GM12878 (cell line): ENCODE data around the gene ACVR2A. TPM values are rescaled to one million over a fixed set of nuclear protein-coding genes. Genes with fewer than 3 reads are reported as not detected.

ENCODE experiments used
- ATAC-seq: fragments of 200-7000 bp; cut with Tn5 transposase; 3 replicates; pipeline ENCODE4 v1.9.1; 2020; ENCODE audit warnings: mild to moderate bottlenecking, moderate library complexity
- BruUV-seq: library from RNA; stranded (reverse); fragments of 400-500 nt; replicated peaks from 2 replicates; lab custom pipeline; 2021; lab: Mats Ljungman, UMichigan
- CTCF ChIA-PET: fragments of 300-600 bp; sonication (Branson Sonifier 250); formaldehyde crosslinking; extraction: SDS; loops from one replicate; lab custom pipeline; 2021; ENCODE audit warnings: inconsistent platforms; lab: Yijun Ruan, JAX
- POLR2A ChIA-PET: fragments of 350-600 bp; formaldehyde crosslinking; extraction: SDS; loops from one replicate; lab custom pipeline; 2021; ENCODE audit warnings: inconsistent platforms; lab: Charles Lee
- RAD21 ChIA-PET: fragments of 300-600 bp; sonication (Branson Sonifier 250); formaldehyde crosslinking; loops from one replicate; lab custom pipeline; 2023; ENCODE audit warnings: antibody characterized with exemption; ENCODE audit not compliant: unreplicated experiment; lab: Charles Lee
- SMC1A ChIA-PET: fragments of 300-600 bp; sonication (Branson Sonifier 250); formaldehyde crosslinking; loops from one replicate; lab custom pipeline; 2023; ENCODE audit not compliant: unreplicated experiment, uncharacterized antibody; lab: Charles Lee
- DNase-seq: peaks from one replicate; pipeline ENCODE4 v3.0.0-alpha.2; 2011; ENCODE audit warnings: low read depth, low spot score
- FAIRE-seq: peaks from 3 replicates; lab custom pipeline; 2011; peaks lifted over from hg19 to GRCh38; lab: Jason Lieb, UNC
- H2AFZ ChIP-seq: 2 replicates; pipeline ENCODE4 v1.6.0; 2011; ENCODE audit warnings: low read depth, low read length, control low read depth; ENCODE audit not compliant: control insufficient read depth
- H3K27ac ChIP-seq: 2 replicates; pipeline ENCODE4 v1.5.1; 2011; ENCODE audit warnings: control low read depth; ENCODE audit not compliant: control insufficient read depth, insufficient read depth
- H3K27me3 ChIP-seq, 2 experiments: replicated peaks in 1 of 2; 2 replicates each; pipeline versions ENCODE4 v1.6.0 to v1.6.1; 2011; ENCODE audit warnings: low read length in 1 of 2; ENCODE audit not compliant: control insufficient read depth in 2 of 2, insufficient read depth in 2 of 2
- H3K36me3 ChIP-seq, 2 experiments: 2 replicates each; pipeline ENCODE4 v1.5.1; 2011; ENCODE audit warnings: low read length in 1 of 2; ENCODE audit not compliant: control insufficient read depth in 2 of 2, insufficient read depth in 2 of 2
- H3K4me1 ChIP-seq: 2 replicates; pipeline ENCODE4 v1.6.1; 2011; ENCODE audit warnings: mild to moderate bottlenecking, low read length, moderate library complexity, mixed read lengths; ENCODE audit not compliant: control insufficient read depth, insufficient read depth
- H3K4me2 ChIP-seq: 2 replicates; pipeline ENCODE4 v1.6.0; 2011; ENCODE audit warnings: control low read depth; ENCODE audit not compliant: control insufficient read depth, insufficient read depth
- H3K4me3 ChIP-seq: fragments of 200-600 bp; sonication (generic); 2 replicates; pipeline ENCODE4 v1.5.1; 2016
- H3K79me2 ChIP-seq: 2 replicates; pipeline ENCODE4 v1.6.0; 2011; ENCODE audit warnings: low read length; ENCODE audit not compliant: control insufficient read depth, insufficient read depth
- H3K9ac ChIP-seq: 2 replicates; pipeline ENCODE4 v1.8.0; 2011; ENCODE audit warnings: low read length, control low read depth, mixed read lengths; ENCODE audit not compliant: control insufficient read depth, insufficient read depth
- H3K9me3 ChIP-seq: replicated peaks from 3 replicates; pipeline ENCODE4 v1.5.1; 2011; ENCODE audit warnings: mild to moderate bottlenecking, low read length; ENCODE audit not compliant: control insufficient read depth, insufficient read depth
- H4K20me1 ChIP-seq: 2 replicates; pipeline ENCODE4 v1.6.0; 2011; ENCODE audit not compliant: control insufficient read depth, insufficient read depth
- ATF7 ChIP-seq: fragments of 450-650 bp; IDR thresholded peaks from 2 replicates; pipeline ENCODE4 v1.6.1; 2016; ENCODE audit warnings: low read depth, mild to moderate bottlenecking
- CBX3 ChIP-seq: fragments of 200-600 bp; sonication (generic); IDR thresholded peaks from 2 replicates; pipeline ENCODE4 v1.6.1; 2016; ENCODE audit warnings: low read depth, borderline replicate concordance
- CBX5 ChIP-seq: sonication (generic); IDR thresholded peaks from 2 replicates; pipeline ENCODE4 v1.6.1; 2016; ENCODE audit warnings: low read depth, moderate library complexity, mild to moderate bottlenecking, inconsistent platforms
- CEBPB ChIP-seq, 2 experiments: fragments of 150-350 bp in 1 of 2; IDR thresholded peaks; 2 replicates each; pipeline ENCODE4 v1.6.1; 2012 to 2014; ENCODE audit warnings: low read depth in 2 of 2, low read length in 2 of 2, borderline replicate concordance in 1 of 2, inconsistent platforms in 1 of 2
- E2F4 ChIP-seq: IDR thresholded peaks from 2 replicates; pipeline ENCODE4 v1.6.1; 2012; ENCODE audit warnings: low read depth, low read length, improper control_type of control experiment
- KLF5 ChIP-seq: fragments of 450-650 bp; IDR thresholded peaks from 2 replicates; pipeline ENCODE4 v1.6.1; 2014; ENCODE audit warnings: mild to moderate bottlenecking; ENCODE audit not compliant: partially characterized antibody
- MEF2B ChIP-seq: fragments of 450-650 bp; IDR thresholded peaks from 2 replicates; pipeline ENCODE4 v1.6.1; 2018; ENCODE audit warnings: mild to moderate bottlenecking, moderate library complexity; ENCODE audit not compliant: partially characterized antibody, poor library complexity, severe bottlenecking
- MXI1 ChIP-seq: fragments of 150-350 bp; IDR thresholded peaks from 2 replicates; pipeline ENCODE4 v1.6.1; 2011; ENCODE audit warnings: low read depth, mild to moderate bottlenecking, inconsistent platforms, low read length, improper control_type of control experiment
- MYC ChIP-seq: IDR thresholded peaks from 2 replicates; pipeline ENCODE4 v1.6.1; 2011; ENCODE audit warnings: mild to moderate bottlenecking, low read length, moderate library complexity, inconsistent platforms; ENCODE audit not compliant: insufficient read depth, insufficient replicate concordance, insufficient read length, severe bottlenecking
- NFIC ChIP-seq: IDR thresholded peaks from 2 replicates; pipeline ENCODE4 v1.6.1; 2012; ENCODE audit warnings: low read depth, mild to moderate bottlenecking, inconsistent platforms, low read length, moderate library complexity
- PAX5 ChIP-seq: IDR thresholded peaks from 2 replicates; pipeline ENCODE4 v1.6.1; 2011; ENCODE audit warnings: low read depth, low read length, borderline replicate concordance
- RFX5 ChIP-seq: IDR thresholded peaks from 2 replicates; pipeline ENCODE4 v1.6.1; 2011; ENCODE audit warnings: low read depth, low read length, improper control_type of control experiment
- SKIL ChIP-seq: fragments of 450-650 bp; IDR thresholded peaks from 2 replicates; pipeline ENCODE4 v1.6.1; 2017; ENCODE audit warnings: mild to moderate bottlenecking, low read depth, inconsistent platforms; ENCODE audit not compliant: poor library complexity, severe bottlenecking
- SMAD1 ChIP-seq: fragments of 450-650 bp; IDR thresholded peaks from 2 replicates; pipeline ENCODE4 v1.6.1; 2018; ENCODE audit warnings: mild to moderate bottlenecking, low read depth; ENCODE audit not compliant: partially characterized antibody
- ZBED1 ChIP-seq: IDR thresholded peaks from 2 replicates; pipeline ENCODE4 v1.6.1; 2016; ENCODE audit warnings: borderline replicate concordance
- ZNF207 ChIP-seq: fragments of 450-650 bp; IDR thresholded peaks from 2 replicates; pipeline ENCODE4 v1.6.1; 2014; ENCODE audit warnings: antibody characterized with exemption, mild to moderate bottlenecking, borderline replicate concordance
- in situ Hi-C: fragments of 300-500 bp; cut with MboI; formaldehyde crosslinking; loops from 9 replicates; pipeline ENCODE4 v1.14.3; 2018; ENCODE audit warnings: mixed read lengths
- intact Hi-C: fragments of 100-400 bp; cut with micrococcal nuclease; formaldehyde crosslinking; loops from one replicate; pipeline ENCODE4 v1.14.2; 2022; ENCODE audit not compliant: unreplicated experiment
- polyA plus RNA-seq, 11 experiments: library from polyadenylated mRNA; depleted of rRNA in 4 of 11; unstranded in 6 of 11; stranded (reverse) in 5 of 11; fragments of >200 nt; fragmentation: Nextera tagmentation in 4 of 11; fragmentation: Illumina TruSeq in 1 of 11; extraction: Ambion mirVana in 4 of 11; extraction: Trizol in 1 of 11; gene quantifications; 1 replicate in 1 of 11; 2 replicates in 10 of 11; pipeline versions ENCODE4 v1.2.1 to v1.2.3, GENCODE V29; 2011 to 2016; ENCODE audit warnings: inconsistent platforms in 2 of 11, missing spikeins in 2 of 11, low read depth in 1 of 11
- total RNA-seq, 4 experiments: library from RNA; depleted of rRNA in 3 of 4; stranded (reverse); fragments of >200 nt in 3 of 4; fragmentation: Illumina TruSeq in 1 of 4; extraction: Trizol in 1 of 4; gene quantifications; 2 replicates each; pipeline versions ENCODE4 v1.2.1 to v1.2.3, GENCODE V29; 2013 to 2021
- TF ChIP-seq, protein P1 (sequence below): fragments of 450-650 bp; IDR thresholded peaks from 2 replicates; pipeline ENCODE4 v1.6.1; 2018; ENCODE audit warnings: mild to moderate bottlenecking, low read depth, moderate library complexity; ENCODE audit not compliant: partially characterized antibody

The ACVR2A gene
- total and polyA plus RNA-seq, 10 of the 15 experiments (the other 5 are each of a cell fraction or from before 2014, with no cell fraction given) = 0.42 to 3.0 (median 1.7) TPM

DNA sequence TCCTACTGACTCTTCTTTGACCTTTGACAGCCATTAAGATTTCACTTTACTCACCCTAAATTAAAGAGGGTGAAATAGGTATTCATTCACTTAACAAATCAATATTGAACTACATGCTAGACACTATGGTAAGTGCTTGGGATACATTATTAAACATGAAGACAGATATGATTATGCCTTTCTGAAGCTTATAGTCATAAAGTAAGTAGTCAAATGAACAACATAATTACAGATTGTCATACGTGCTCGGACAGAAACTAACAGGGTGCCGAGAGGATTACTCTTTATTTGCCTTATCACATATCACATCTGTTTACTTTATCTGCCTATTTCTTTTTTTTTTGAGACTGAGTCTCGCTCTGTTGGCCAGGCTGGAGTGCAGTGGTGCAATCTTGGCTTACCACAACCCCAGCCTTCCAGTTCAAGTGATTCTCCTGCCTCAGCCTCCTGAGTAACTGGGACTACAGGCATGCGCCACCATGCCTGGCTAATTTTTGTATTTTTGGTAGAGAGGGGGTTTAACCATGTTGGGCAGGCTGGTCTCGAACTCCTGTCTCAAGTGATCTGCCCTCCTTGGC, 9.8 kb downstream of the ACVR2A start (continued):
- TF ChIP-seq, protein P1, sequence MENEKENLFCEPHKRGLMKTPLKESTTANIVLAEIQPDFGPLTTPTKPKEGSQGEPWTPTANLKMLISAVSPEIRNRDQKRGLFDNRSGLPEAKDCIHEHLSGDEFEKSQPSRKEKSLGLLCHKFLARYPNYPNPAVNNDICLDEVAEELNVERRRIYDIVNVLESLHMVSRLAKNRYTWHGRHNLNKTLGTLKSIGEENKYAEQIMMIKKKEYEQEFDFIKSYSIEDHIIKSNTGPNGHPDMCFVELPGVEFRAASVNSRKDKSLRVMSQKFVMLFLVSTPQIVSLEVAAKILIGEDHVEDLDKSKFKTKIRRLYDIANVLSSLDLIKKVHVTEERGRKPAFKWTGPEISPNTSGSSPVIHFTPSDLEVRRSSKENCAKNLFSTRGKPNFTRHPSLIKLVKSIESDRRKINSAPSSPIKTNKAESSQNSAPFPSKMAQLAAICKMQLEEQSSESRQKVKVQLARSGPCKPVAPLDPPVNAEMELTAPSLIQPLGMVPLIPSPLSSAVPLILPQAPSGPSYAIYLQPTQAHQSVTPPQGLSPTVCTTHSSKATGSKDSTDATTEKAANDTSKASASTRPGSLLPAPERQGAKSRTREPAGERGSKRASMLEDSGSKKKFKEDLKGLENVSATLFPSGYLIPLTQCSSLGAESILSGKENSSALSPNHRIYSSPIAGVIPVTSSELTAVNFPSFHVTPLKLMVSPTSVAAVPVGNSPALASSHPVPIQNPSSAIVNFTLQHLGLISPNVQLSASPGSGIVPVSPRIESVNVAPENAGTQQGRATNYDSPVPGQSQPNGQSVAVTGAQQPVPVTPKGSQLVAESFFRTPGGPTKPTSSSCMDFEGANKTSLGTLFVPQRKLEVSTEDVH = no peak
- TF ChIP-seq SKIL (no peak), CBX5 (no peak), MXI1 (no peak), MYC (no peak), CBX3 (no peak)
- TF ChIP-seq, all 136 proteins: peak for 0

- no peak overlapping the region for H3K27ac ChIP-seq
- intact Hi-C loops = no loop called here
- FAIRE-seq (no peak), ATAC-seq (no peak), DNase-seq (no peak)
- RAD21 ChIA-PET = no interaction called here
- no peak overlapping the region for H3K4me3 ChIP-seq
- H3K4me1 ChIP-seq = no peaks in the 10 kb centered on the region
- SMC1A ChIA-PET = interaction anchor here (1.7 kb wide), 1 partner anchor 12 kb away, joined by 4 read pairs; no protein-coding TSS in a partner anchor
- CTCF ChIA-PET = interaction anchor here (0.6 kb wide), 1 partner anchor 643 kb away, joined by 4 read pairs; no protein-coding TSS in a partner anchor
- H2AFZ ChIP-seq = no peak overlapping the region
- no peaks in the 10 kb centered on the region for H4K20me1 ChIP-seq
- no peaks in the 10 kb centered on the region for H3K36me3 ChIP-seq
- no peak overlapping the region for H3K9ac ChIP-seq
- no peaks in the 10 kb centered on the region for H3K79me2 ChIP-seq
- H3K4me2 ChIP-seq = no peak overlapping the region
- H3K27me3 ChIP-seq = no peaks in the 10 kb centered on the region
- H3K9me3 ChIP-seq = no peaks in the 10 kb centered on the region; the same call in 2 of the 3 replicates
- in situ Hi-C loops = no loop called here
- no TSS peak for BruUV-seq
- POLR2A ChIA-PET = no interaction called here
- TF ChIP-seq KLF5 (no peak), ATF7 (no peak), NFIC (no peak), ZNF207 (no peak), E2F4 (no peak), PAX5 (no peak), SMAD1 (no peak), CEBPB (IDR thresholded peaks at IDR 0.05; ENCODE audit: borderline replicate concordance in 1 of 2, low read depth in 2 of 2, low read length in 2 of 2) (no peak), MEF2B (no peak), RFX5 (no peak), ZBED1 (no peak)
These were observed 10.5 kb downstream of the ACVR2A start for GRCh38 chr2:147855316-147855715.
